ENCODE data around the gene C1orf210. TPM values are rescaled to one million over a fixed set of nuclear protein-coding genes. Genes with fewer than 3 reads are reported as not detected.
A peak's percentile ranks its signal among the peaks of the same experiment; 100 is the strongest.

Gene C1orf210
- total and polyA plus RNA-seq, 2 of the 13 experiments (the other 11 are each of a cell fraction or from before 2014, with no cell fraction given) = 0.49 to 5.1 TPM

GRCh38 chr1:43276673-43277072 lies 8.7 kb downstream of the C1orf210 start (continued):
- TF ChIP-seq CEBPZ (IDR thresholded peaks at IDR 0.05; ENCODE audit: low read length) = no peak
- peak; percentile 38; the same call in 1 of the 2 replicates for TF ChIP-seq FOXA3 (CRISPR knock-in tag; IDR thresholded peaks at IDR 0.05)
- no peak for TF ChIP-seq ZFP36L1 (CRISPR knock-in tag; IDR thresholded peaks at IDR 0.05)
- TF ChIP-seq NCOA5 (CRISPR knock-in tag; IDR thresholded peaks at IDR 0.05) = no peak
- TF ChIP-seq HNF4A (CRISPR knock-in tag; IDR thresholded peaks at IDR 0.05) = peak; percentile 98
- peak; percentile 59 for TF ChIP-seq NCOA2 (CRISPR knock-in tag; IDR thresholded peaks at IDR 0.05)
- TF ChIP-seq IRF2 (CRISPR knock-in tag; IDR thresholded peaks at IDR 0.05) = no peak
- TF ChIP-seq ZIK1 (CRISPR knock-in tag; IDR thresholded peaks at IDR 0.05; ENCODE audit: borderline replicate concordance, low read depth) = no peak
- no peak for TF ChIP-seq ZBTB20 (CRISPR knock-in tag; IDR thresholded peaks at IDR 0.05; ENCODE audit: borderline replicate concordance, low read depth)
- no peak for TF ChIP-seq KAT7 (CRISPR knock-in tag; IDR thresholded peaks at IDR 0.05; ENCODE audit: borderline replicate concordance)
- no peak for TF ChIP-seq NFATC3 (CRISPR knock-in tag; IDR thresholded peaks at IDR 0.05)
- no peak for TF ChIP-seq SNAPC2 (CRISPR knock-in tag; IDR thresholded peaks at IDR 0.05)
- peak; percentile 33; the same call in 1 of the 2 replicates for TF ChIP-seq POLR2AphosphoS5 (IDR thresholded peaks at IDR 0.05; ENCODE audit: low read depth, low read length)
- TF ChIP-seq TRIM24 (CRISPR knock-in tag; IDR thresholded peaks at IDR 0.05) = no peak
- TF ChIP-seq ZSCAN5A (CRISPR knock-in tag; IDR thresholded peaks at IDR 0.05; ENCODE audit: borderline replicate concordance) = no peak
- TF ChIP-seq AFF4 (CRISPR knock-in tag; IDR thresholded peaks at IDR 0.05) = no peak
- TF ChIP-seq ZSCAN30 (CRISPR knock-in tag; IDR thresholded peaks at IDR 0.05) = no peak
- peak; percentile 82 for TF ChIP-seq ZNF644 (CRISPR knock-in tag; IDR thresholded peaks at IDR 0.05; ENCODE audit: low read depth)
- no peak for TF ChIP-seq ZSCAN9 (CRISPR knock-in tag; IDR thresholded peaks at IDR 0.05; ENCODE audit: borderline replicate concordance)
- TF ChIP-seq THYN1 (CRISPR knock-in tag; IDR thresholded peaks at IDR 0.05; ENCODE audit: borderline replicate concordance, low read depth) = no peak
- TF ChIP-seq ZNF777 (CRISPR knock-in tag; IDR thresholded peaks at IDR 0.05) = no peak
- peak; percentile 56; the same call in 1 of the 2 replicates for TF ChIP-seq ZNF784 (CRISPR knock-in tag; IDR thresholded peaks at IDR 0.05; ENCODE audit: borderline replicate concordance)
